UCSD-AML1 (cell line): Measurements from ENCODE around the gene DPF1.

Experiments used
- DNase-seq: peaks from one replicate; lab custom pipeline; 2025; ENCODE audit not compliant: unreplicated experiment; lab: John Stamatoyannopoulos, UW

The DPF1 gene

GRCh38 chr19:38221919-38222830, 1.8 kb downstream of the DPF1 start:
- no peak for DNase-seq

- DNase-seq, result no peak
These were observed 2.6 kb downstream of the DPF1 start for GRCh38 chr19:38221421-38221820.

- DNase-seq, result no peak
These were observed 4.8 kb downstream of the DPF1 start for GRCh38 chr19:38219221-38219620.

DNA sequence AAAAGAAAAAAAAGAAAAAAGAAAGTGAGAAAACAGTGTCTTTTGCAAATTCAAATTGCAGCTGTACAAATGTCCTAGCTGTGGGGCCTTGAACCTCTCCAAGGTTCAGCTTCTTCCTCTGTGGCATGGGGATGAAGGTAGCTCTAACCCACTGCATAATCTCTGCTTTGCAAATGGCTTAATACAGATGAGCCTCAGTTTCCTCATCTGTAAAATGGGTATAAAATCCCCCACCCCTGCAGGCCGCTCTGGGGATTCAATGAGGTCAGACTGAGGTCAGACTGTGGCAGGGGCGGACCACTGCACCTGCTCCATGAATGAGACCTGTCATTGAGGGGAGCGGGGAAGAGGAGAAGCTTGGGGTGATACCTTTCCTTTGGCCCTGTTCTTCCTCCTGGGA, 5.8 kb downstream of the DPF1 start:
- no peak for DNase-seq

DNA sequence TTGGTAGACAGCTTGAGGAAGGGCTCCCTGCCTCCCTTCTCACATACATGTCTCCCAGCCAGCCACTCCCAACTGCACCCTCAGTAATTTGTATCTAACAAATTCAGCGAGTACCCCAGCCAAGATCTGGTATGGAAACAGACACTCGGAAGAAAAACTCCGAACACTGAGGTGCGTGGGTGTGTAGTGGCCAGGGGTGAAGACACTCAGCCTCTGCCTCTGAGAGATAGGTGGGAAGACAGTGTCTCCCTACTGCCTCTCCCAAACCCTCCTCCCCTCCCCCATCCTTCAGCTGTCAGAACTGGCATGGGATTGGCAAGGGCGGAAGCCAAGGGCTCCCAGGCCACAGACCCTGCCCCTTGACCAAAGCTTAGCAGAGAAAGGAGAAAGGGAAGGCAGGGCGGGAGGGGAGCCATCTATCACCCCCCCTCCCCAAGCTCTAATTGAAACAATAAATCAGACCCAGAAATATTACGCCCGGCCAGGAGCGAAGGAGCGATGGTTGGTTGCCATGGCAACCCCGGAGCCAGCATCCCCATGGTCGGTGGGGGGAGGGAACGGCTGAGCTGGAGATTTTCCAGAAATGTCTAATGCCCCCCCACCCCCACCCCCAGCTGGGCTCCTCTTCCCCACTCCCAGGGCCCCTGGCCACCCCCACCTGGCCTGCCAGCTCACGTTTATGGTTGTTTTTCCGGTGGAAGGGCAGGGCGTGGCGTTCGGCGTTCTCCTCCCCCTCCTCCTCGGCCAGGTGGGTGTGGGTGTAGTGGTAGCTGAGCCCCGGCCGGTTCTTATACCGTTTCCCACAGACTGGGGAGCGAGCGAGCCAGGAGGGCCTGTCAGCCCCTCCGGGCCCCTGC, 7.0 kb downstream of the DPF1 start:
- DNase-seq, result no peak

GRCh38 chr19:38213911-38214625, 10.0 kb downstream of the DPF1 start:
- DNase-seq, result peak; percentile 26

DNA sequence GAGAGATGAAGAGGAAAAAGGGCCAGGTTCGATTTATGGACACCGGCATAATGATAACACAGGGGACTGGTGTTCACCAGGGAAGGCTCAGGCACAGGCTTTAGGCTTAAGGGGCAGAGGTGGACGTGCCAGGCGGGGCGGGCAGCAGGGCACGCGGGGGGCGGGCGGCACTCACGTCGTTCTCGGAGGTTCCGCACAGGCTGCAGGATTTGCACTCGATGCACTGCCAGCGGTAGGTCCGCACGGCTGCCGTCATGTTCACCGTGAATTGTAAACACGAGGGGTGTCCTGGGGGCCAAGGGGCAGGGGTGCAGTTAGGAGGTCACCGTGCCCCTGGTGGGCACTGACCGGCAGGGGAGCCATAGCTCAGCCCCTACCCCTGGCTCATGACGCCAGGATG, 10.6 kb downstream of the DPF1 start:
- DNase-seq, result no peak

- DNase-seq, result no peak
These were observed 12.3 kb downstream of the DPF1 start for GRCh38 chr19:38211766-38212165.

DNA sequence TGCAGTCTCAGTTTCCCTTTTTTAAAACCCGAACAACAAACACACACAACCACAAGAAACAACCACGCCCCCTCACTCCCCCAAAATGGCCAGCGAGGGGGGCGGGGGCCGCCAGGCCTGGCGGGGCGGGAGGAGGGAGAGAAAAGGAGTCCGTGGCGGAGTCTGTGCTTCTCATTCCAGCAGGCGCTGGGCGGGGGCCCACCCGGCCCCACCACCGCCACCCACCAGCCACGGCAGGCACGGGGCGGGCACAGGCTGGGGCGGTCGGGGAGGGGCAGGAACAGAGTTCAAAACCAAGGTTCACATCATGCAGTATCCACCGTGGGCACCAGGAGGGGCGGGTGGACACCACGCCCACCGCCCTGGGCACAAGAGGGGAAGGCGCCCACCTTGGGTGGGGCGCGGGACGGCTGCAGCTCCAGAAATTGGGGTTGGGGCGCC, 12.9 kb downstream of the DPF1 start:
- DNase-seq, result no peak

DNA sequence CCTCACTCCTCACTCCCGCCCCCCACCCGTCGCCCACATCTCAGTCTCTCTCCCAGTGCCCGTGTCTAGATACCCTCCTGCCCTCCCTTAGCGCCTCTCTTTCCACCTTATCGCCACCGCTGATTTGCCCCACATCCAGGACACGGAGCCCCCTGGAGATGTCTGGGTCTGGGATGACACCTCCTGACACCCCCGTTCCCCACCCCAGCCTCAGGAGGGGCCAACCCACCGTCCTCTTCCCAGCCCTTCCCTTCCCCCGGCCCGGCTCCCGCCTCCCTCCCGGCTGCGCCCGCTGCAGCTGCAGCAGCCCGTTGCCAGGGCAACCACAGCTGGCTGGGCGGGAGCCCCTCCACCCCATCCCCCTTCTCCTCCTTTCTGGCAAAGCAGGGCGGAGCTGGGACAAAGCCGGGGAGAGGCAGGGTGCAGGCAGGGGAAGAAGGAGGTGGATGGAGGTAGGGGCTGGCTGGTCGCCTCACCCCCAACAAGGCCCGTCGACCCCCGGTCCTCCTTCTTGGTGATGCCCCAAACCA, 13.5 kb downstream of the DPF1 start:
- DNase-seq, result no peak

DNA sequence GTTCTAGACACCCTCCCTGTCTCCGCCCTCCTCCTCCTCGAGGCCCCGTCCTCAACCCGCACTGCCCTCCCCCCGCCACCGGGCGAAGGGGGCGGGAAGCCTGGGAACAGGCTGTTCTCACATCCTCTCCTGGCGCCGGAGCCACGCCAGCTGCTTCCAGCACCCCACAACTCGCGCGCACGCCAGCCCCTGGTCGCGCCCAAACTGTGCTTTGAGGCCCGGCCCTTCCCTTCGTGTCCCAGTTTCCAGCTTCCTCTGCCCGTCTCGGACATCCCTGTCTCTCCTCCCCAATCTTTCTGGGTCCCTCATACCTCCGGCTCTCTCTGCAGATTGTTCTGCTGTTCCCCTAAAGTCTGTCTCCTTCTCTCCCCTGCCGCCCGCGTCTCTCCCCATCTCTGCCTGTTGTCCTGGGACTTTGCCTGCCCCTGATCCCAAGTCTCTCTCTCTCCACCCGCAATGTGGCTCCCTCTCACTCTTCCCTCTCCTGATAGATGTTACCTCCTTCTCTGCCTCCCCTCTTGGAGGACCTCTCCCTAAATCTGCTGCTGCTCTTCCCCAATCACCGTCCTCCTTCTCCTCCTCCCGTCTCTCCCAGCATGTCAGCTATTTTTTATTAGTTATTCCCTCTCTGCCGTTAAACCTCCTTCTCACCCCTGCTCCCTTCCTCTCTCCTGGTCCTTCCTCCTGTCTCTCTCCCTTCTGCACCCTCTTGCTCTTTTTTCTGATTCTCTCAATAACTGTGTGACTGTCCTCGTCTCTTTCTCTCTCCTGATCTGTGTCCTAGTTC, 14.2 kb downstream of the DPF1 start:
- no peak for DNase-seq

DNA sequence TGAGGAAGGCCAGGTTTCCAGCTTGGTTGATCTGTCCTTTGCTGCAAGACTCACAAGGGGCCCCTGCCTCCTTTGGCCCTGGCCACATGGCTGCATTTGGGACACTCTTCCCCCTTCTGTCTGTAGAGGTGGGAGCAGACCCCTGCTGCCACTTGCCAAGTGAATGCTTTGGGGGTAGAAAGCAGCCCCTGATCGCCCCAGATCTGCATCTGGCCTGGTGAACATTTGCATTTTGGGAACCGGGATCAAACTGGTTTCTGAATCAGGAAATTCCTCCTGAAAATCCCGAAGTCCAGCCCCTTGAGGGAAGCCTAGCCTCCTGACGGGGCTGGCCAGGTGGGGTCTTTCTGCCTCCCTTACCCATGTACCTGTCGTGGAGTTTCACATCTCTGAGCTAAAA, 14.9 kb downstream of the DPF1 start:
- no peak for DNase-seq

DNA sequence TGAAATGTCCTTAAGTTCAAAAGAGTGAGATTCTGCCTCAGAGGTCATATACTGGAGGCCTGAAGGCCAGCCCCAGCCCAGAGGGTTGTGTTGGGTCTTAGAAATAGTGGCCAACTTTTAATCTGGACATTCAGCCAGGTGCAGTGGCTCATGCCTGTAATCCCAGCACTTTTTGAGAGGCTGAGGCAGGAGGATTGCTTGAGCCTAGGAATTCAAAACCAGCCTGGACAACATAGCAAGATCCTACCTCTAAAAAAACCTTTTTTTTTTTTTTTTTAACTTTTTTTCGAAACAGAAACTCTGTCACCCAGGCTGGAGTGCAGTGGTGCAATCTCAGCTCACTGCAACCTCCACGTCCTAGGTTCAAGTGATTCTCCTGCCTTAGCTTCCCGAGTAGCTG, 15.5 kb downstream of the DPF1 start:
- no peak for DNase-seq

GRCh38 chr19:38207543-38207942, 16.5 kb downstream of the DPF1 start:
- DNase-seq, result no peak

GRCh38 chr19:38206928-38207327, 17.1 kb downstream of the DPF1 start:
- no peak for DNase-seq

- DNase-seq, result no peak
These were observed 17.8 kb downstream of the DPF1 start for GRCh38 chr19:38206006-38206745.

DNA sequence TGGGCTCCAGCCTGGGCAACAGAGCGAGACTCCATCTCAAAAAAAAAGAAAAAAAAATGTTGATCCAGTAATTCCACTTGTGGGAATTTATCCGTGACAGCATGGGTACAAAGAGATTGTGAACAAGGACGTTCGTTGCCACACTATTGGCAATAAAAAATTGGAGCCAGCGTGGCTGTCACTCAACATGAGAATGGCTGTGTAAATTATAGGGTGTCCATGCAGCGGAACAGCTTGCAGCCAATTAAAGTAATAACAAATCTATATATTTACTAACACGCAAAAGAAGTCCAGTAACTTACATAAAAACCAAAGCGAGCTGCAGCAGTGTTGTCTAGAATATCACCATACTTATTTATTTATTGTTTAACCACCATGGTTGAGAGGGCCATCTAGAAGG, 19.3 kb downstream of the DPF1 start:
- DNase-seq, result no peak

DNA sequence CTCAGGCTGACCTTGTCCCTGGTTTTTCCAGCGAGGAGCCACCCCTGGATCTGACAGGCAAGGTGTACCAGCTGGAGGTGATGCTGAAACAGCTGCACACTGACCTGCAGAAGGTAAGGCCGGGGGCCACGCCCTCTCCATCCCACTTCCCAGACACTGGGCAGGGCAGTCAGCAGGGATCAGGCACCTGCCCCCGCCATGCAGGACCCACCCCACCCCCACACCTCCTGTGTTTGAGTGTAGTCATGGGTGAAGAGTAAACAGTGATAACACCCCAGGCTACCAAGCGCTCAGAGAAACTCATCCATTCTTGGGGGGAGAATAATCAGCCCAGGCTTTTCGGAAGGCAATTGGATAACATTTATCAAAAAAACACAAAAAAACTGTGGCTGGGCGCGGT, 19.9 kb downstream of the DPF1 start:
- DNase-seq, result no peak

- no peak for DNase-seq
These were observed 20.8 kb downstream of the DPF1 start for GRCh38 chr19:38203197-38203596.

GRCh38 chr19:38202504-38202903, 21.5 kb downstream of the DPF1 start:
- DNase-seq, result no peak
